Urinary bladder (tissue), 4 donors: ENCODE results near the gene ARF1. TPM values are rescaled to one million over a fixed set of nuclear protein-coding genes. Genes with fewer than 3 reads are reported as not detected.
A peak's percentile ranks its signal among the peaks of the same experiment; 100 is the strongest.

Experiments used
- DNase-seq: peaks from one replicate; pipeline ENCODE4 v3.0.0-alpha.2; 2015; ENCODE audit errors: extremely low spot score
- H3K27ac ChIP-seq: one replicate; pipeline ENCODE4 v1.5.1; 2013; ENCODE audit warnings: low read depth, mild to moderate bottlenecking, moderate library complexity
- H3K36me3 ChIP-seq: one replicate; pipeline ENCODE4 v1.6.1; 2013; ENCODE audit warnings: mild to moderate bottlenecking, moderate library complexity; ENCODE audit not compliant: insufficient read depth
- H3K4me1 ChIP-seq: one replicate; pipeline ENCODE4 v1.6.1; 2013; ENCODE audit warnings: mild to moderate bottlenecking, moderate library complexity; ENCODE audit not compliant: insufficient read depth
- H3K4me3 ChIP-seq: one replicate; pipeline ENCODE4 v1.5.1; 2013; ENCODE audit warnings: low read depth, low read length
- WGBS: extraction: QIAGEN DNeasy Blood & Tissue Kit; methylation state at CpG from one replicate; pipeline ENCODE4 v1.1.7; 2013; 5-methylcytosine and 5-hydroxymethylcytosine counted together
- polyA plus RNA-seq: library from polyadenylated mRNA; stranded (reverse); fragments of 200-250 nt; gene quantifications from one replicate; pipeline ENCODE4 v1.2.3, GENCODE V29; 2013
- total RNA-seq: library from RNA; depleted of rRNA; stranded (reverse); fragments of >200 nt; gene quantifications from one replicate; pipeline ENCODE4 v1.2.3, GENCODE V29; 2014
- donor health status: healthy with polysubstance abuse.
- donor health status: healthy.

Gene ARF1
- total and polyA plus RNA-seq, 2 donors, result 112 to 462 TPM

- 85% methylated on average over 11 of the region's 11 CpGs for WGBS
- H3K36me3 ChIP-seq, result no peaks in the 10 kb centered on the region
- no peak for DNase-seq
- no peak overlapping the region for H3K27ac ChIP-seq
- peaks cover 7% of the 10 kb centered on the region for H3K4me1 ChIP-seq
- no peak overlapping the region for H3K4me3 ChIP-seq
Measured at GRCh38 chr1:228092342-228093049, 10.0 kb downstream of the ARF1 start.

DNA sequence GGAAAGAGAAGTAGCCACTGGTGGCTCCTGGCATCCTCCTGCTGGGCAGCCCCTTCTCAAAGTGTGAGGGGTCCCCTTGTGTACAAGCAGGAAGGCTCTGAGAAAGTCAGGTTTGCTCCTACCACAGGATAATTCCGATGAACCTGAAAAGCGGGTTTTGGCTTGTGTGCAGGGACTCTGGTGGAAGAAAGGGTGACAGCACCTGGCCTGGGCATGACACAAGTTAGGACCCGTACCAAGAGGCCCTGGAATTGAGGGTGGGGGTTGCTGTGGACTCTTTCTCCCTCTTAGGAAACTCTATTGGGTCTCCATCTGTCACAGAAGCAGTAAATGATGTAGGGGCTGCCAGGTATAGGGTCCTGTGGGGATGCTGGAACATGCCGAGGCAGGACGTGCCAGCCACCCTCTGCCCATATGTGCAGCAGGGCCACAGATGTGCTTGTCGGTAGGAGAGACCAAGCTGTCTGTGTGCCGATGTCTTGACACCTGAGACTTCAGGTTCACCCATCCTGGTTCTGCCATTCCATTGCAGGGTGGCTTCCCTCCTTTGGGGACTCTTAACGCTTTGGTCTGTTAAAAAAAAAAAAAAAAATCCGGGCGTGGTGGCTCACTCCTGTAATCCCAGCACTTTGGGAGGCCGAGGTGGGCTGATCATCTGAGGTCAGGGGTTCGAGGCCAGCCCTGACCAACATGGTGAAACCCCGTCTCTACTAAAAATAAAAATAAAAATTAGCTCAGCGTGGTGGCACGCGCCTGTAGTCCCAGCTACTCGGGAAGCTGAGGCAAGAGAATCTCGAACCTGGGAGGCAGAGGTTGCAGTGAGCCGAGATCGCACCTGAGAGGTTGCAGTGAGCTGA lies 10.8 kb downstream of the ARF1 start:
- H3K4me3 ChIP-seq, result no peak overlapping the region
- 95% methylated on average over 20 of the region's 20 CpGs for WGBS
- H3K27ac ChIP-seq, result no peak overlapping the region
- peaks cover 5% of the 10 kb centered on the region for H3K4me1 ChIP-seq
- H3K36me3 ChIP-seq, result no peaks in the 10 kb centered on the region
- DNase-seq, result peak; percentile 69

DNA sequence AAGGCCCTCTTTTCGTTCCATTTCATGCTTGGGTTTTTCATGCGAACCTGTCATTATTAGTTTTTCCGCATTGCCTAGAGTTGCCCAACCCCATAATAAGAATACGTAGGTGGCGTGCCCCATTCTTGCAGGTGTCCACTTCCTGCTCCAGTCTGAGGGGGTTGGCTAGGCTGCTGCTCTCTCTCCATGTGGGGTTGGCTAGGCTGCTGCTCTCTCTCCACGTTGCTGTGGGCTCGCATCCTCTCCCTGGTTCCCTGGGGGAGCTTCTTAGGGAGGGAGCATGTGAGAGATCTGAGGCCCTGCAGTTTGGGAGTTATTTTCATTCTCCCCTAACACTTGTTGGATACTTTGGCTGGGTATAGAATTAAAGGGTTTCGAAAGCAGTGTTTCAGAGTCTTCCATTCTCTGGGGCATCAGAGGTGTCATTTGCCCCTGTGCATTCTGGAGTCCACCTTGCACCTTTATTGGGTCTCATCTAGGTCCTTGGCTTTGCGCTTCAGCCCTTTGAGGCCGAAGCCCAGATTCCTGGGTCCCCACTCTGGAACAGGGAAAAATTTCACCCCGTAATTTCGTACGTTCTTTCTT lies 12.0 kb downstream of the ARF1 start:
- Histone ChIP-seq H3K27ac (no peak overlapping the region), H3K4me3 (no peak overlapping the region), H3K36me3 (no peaks in the 10 kb centered on the region), H3K4me1 (no peaks in the 10 kb centered on the region)
- 86% methylated on average over 13 of the region's 13 CpGs for WGBS
- DNase-seq, result no peak

DNA sequence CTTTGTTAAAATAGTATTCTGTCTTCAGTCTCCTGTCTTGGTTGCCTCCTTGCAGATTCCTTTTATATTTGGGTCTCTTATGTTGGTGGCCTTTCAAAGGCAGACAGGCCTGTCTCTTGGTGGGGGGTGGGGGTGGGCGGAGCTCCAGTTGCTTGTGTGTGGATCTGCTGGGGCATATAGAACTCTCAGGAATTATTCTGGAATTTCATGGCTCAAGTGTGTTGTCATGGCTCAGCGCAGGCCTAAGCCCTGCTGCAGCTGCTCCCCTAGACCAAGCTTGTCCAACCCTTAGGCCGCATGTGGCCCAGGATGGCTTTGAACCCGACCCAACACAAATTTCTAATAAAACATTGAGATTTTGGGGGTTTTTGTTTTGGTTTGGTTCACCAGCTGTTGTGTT lies 12.7 kb downstream of the ARF1 start:
- no peak overlapping the region for H3K4me3 ChIP-seq
- 100% methylated on average over 4 of the region's 4 CpGs for WGBS
- no peak overlapping the region for H3K27ac ChIP-seq
- no peak for DNase-seq
- H3K36me3 ChIP-seq, result no peaks in the 10 kb centered on the region
- no peaks in the 10 kb centered on the region for H3K4me1 ChIP-seq

DNA sequence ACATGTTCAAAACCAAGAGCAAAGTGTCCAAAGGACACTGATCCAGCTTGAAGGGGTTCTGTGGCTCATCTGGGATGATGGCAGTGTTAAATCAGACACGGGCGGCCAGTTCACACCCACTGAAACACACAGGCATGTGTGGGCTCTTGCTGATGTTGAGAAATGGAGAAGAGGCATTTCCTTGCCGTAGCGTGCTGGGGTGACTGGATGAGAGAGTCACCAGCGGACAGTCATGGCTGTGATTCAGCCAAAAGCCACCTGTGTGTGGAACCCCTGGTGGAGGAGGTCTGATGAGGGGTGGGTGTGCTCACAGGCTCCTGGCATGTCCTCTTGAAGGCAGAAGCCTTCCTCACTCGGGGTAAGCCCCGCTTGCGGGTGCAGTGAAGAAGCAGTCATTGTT lies 13.4 kb downstream of the ARF1 start:
- DNase-seq, result no peak
- WGBS, result 99% methylated on average over 8 of the region's 8 CpGs
- H3K27ac ChIP-seq, result no peak overlapping the region
- H3K4me1 ChIP-seq, result no peaks in the 10 kb centered on the region
- no peaks in the 10 kb centered on the region for H3K36me3 ChIP-seq
- no peak overlapping the region for H3K4me3 ChIP-seq

- Histone ChIP-seq H3K4me1 (no peaks in the 10 kb centered on the region), H3K4me3 (no peak overlapping the region), H3K27ac (no peak overlapping the region), H3K36me3 (no peaks in the 10 kb centered on the region)
- DNase-seq, result no peak
- WGBS, result 94% methylated on average over 13 of the region's 13 CpGs
Measured at GRCh38 chr1:228096416-228097332, 14.2 kb downstream of the ARF1 start.

DNA sequence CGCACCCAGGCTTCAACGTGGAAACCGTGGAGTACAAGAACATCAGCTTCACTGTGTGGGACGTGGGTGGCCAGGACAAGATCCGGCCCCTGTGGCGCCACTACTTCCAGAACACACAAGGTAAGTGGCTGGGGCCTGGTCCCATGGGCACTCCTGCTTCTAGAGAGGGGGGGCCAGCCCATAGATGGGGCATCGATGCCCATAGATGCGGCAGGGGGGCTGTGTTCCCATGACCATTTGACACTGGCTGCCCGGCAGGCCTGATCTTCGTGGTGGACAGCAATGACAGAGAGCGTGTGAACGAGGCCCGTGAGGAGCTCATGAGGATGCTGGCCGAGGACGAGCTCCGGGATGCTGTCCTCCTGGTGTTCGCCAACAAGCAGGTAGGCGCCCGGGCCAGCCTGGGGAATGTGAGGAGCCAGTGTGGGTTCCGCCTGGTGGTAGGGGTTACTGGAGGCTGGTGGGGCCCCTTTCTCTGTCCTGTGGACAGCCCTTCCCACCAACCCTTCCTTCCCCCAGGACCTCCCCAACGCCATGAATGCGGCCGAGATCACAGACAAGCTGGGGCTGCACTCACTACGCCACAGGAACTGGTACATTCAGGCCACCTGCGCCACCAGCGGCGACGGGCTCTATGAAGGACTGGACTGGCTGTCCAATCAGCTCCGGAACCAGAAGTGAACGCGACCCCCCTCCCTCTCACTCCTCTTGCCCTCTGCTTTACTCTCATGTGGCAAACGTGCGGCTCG lies 15.0 kb downstream of the ARF1 start:
- Histone ChIP-seq H3K27ac (no peak overlapping the region), H3K36me3 (no peaks in the 10 kb centered on the region), H3K4me1 (no peaks in the 10 kb centered on the region), H3K4me3 (no peak overlapping the region)
- DNase-seq, result no peak
- WGBS, result 89% methylated on average over 34 of the region's 34 CpGs

GRCh38 chr1:228098323-228098931 lies 15.9 kb downstream of the ARF1 start:
- H3K27ac ChIP-seq, result no peak overlapping the region
- H3K4me1 ChIP-seq, result no peaks in the 10 kb centered on the region
- DNase-seq, result no peak
- no peak overlapping the region for H3K4me3 ChIP-seq
- H3K36me3 ChIP-seq, result no peaks in the 10 kb centered on the region
- WGBS, result 87% methylated on average over 28 of the region's 28 CpGs

DNA sequence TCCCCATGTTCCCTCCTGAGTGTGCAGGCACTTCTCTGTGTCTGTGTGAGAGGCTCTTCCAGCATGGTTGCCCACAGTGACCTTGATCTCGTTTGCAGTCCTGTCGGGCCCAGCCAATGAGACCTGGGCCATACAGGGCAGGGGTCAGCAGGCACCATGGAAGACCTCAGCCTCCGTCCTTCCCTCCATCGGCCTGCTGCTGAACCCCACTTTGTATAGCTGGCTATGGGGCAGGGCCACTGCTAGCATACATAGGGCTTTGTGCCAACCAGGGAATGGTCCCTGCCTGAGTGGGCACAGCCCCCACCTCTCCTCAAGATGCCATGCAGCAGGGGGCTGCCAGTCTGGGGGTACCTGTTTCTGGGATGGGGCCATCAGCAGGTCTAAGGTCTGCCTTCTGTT lies 16.8 kb downstream of the ARF1 start:
- 65% methylated on average over 4 of the region's 4 CpGs for WGBS
- H3K27ac ChIP-seq, result no peak overlapping the region
- no peak overlapping the region for H3K4me3 ChIP-seq
- DNase-seq, result no peak
- H3K4me1 ChIP-seq, result no peaks in the 10 kb centered on the region
- H3K36me3 ChIP-seq, result no peaks in the 10 kb centered on the region

DNA sequence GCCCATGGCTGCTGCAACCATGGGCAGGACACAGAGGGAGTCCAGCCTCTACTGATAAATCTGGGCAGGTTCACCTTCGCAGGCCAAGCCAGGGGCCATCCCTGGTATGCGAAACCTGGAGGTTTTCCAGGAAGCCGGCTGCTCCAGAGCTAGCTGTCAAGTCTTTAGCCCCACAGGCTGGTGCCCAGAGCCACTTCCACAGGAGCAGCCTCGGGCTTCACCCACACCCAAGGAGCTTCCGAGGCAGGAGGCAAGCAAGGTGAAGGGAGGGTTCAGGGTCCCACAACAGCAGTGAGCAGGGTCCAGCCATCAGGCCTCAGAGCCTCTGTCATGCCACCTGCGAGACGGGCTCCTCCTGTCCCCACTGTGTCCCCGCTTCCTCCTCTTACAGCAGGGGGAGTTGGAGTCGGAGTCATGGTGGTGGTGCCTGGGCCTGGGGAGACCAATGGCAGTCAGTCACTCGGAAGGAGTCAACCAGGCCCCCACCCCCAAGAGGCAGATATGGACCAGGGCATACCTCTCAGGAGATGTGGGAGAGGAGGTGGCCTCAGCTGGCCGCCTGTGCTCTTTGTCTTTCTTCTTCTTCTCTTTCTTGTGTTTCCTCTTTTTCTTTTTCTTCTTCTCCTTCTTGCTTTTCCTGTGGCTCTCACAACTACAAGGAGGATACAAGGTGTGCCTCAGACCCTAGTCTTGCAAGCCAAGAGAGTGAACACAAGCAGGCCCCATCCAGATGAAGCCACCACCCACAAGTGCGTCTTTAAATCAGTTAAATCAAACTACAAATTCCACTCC lies 18.5 kb downstream of the ARF1 start:
- Histone ChIP-seq H3K36me3 (no peaks in the 10 kb centered on the region), H3K4me1 (no peaks in the 10 kb centered on the region), H3K27ac (no peak overlapping the region), H3K4me3 (no peak overlapping the region)
- no peak for DNase-seq
- 73% methylated on average over 12 of the region's 12 CpGs for WGBS

GRCh38 chr1:228101614-228101993 lies 19.1 kb downstream of the ARF1 start:
- Histone ChIP-seq H3K4me3 (peak overlapping the region; percentile 86), H3K27ac (peak overlapping the region; percentile 30), H3K36me3 (no peaks in the 10 kb centered on the region), H3K4me1 (no peaks in the 10 kb centered on the region)
- WGBS, result 55% methylated on average over 15 of the region's 15 CpGs
- no peak for DNase-seq
